Measurements from ENCODE around the gene GPR176. TPM values are rescaled to one million over a fixed set of nuclear protein-coding genes. Genes with fewer than 3 reads are reported as not detected.

GPR176 gene
- total RNA-seq, 4 donors from 2014 or later: 1.7 to 8.4 (median 5.4) TPM

DNA sequence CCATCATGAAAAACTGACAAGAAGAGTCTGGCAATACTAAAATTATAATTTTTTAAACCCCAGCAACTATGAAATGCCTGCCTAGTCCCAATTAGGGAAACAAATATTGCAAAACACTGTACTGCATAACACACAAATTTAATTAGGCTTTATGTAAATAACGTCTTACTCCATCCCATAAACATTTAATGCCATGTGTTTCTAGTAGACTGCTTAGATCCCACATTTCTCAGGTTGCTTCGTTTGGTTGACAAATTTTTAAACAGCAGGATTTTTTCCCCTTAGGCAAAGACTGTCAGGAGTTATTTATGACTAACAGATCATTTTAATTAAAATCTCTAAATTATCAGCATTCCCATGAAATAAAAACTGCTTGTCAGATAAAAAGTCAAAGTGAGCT lies 43.7 kb upstream of the GPR176 start:
- H3K9me3 ChIP-seq: no peaks in the 10 kb centered on the region
- no peak overlapping the region for H3K27ac ChIP-seq (replicated peaks in 1 of 4)
- TF ChIP-seq EP300 (IDR thresholded peaks at IDR 0.05) (no peak), POLR2AphosphoS5 (IDR thresholded peaks at IDR 0.05) (no peak), POLR2A (IDR thresholded peaks at IDR 0.05; ENCODE audit: low read depth) (no peak)
- TF ChIP-seq, protein P1, sequence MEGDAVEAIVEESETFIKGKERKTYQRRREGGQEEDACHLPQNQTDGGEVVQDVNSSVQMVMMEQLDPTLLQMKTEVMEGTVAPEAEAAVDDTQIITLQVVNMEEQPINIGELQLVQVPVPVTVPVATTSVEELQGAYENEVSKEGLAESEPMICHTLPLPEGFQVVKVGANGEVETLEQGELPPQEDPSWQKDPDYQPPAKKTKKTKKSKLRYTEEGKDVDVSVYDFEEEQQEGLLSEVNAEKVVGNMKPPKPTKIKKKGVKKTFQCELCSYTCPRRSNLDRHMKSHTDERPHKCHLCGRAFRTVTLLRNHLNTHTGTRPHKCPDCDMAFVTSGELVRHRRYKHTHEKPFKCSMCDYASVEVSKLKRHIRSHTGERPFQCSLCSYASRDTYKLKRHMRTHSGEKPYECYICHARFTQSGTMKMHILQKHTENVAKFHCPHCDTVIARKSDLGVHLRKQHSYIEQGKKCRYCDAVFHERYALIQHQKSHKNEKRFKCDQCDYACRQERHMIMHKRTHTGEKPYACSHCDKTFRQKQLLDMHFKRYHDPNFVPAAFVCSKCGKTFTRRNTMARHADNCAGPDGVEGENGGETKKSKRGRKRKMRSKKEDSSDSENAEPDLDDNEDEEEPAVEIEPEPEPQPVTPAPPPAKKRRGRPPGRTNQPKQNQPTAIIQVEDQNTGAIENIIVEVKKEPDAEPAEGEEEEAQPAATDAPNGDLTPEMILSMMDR (IDR thresholded peaks at IDR 0.05): no peak
- no peak overlapping the region for H3K4me3 ChIP-seq
- H3K27me3 ChIP-seq: no peaks in the 10 kb centered on the region
- H3K36me3 ChIP-seq: peaks cover 28 to 83% (median 69%) of the 10 kb centered on the region in 4 donors
- no peak for DNase-seq (ENCODE audit: extremely low spot score)
- H3K4me1 ChIP-seq: no peaks in the 10 kb centered on the region
- intact Hi-C loops (cut with DNase I): no loop called here
- 67% methylated on average over 2 of the region's 2 CpGs for WGBS

- H3K9me3 ChIP-seq: no peaks in the 10 kb centered on the region
- DNase-seq (ENCODE audit: extremely low spot score): no peak
- TF ChIP-seq, protein P1 (IDR thresholded peaks at IDR 0.05): no peak
- no peak for TF ChIP-seq EP300 (IDR thresholded peaks at IDR 0.05)
- TF ChIP-seq POLR2A (IDR thresholded peaks at IDR 0.05; ENCODE audit: low read depth): no peak
- no peak for TF ChIP-seq POLR2AphosphoS5 (IDR thresholded peaks at IDR 0.05)
- peaks cover 31 to 85% (median 73%) of the 10 kb centered on the region in 4 donors for H3K36me3 ChIP-seq
- H3K27me3 ChIP-seq: no peaks in the 10 kb centered on the region
- no peak overlapping the region for H3K27ac ChIP-seq (replicated peaks in 1 of 4)
- H3K4me1 ChIP-seq: no peaks in the 10 kb centered on the region
- intact Hi-C loops (cut with DNase I): no loop called here
- no peak overlapping the region for H3K4me3 ChIP-seq
- 88% methylated on average over 1 of the region's 1 CpG for WGBS
Observed at GRCh38 chr15:39961051-39961450, 41.0 kb upstream of the GPR176 start.

- H3K9me3 ChIP-seq: no peaks in the 10 kb centered on the region
- H3K4me1 ChIP-seq: no peaks in the 10 kb centered on the region
- intact Hi-C loops (cut with DNase I): no loop called here
- DNase-seq (ENCODE audit: extremely low spot score): no peak
- H3K27ac ChIP-seq (replicated peaks in 1 of 4): no peak overlapping the region
- peaks cover 37 to 85% (median 73%) of the 10 kb centered on the region in 4 donors for H3K36me3 ChIP-seq
- 83% methylated on average over 3 of the region's 3 CpGs for WGBS
- H3K4me3 ChIP-seq: no peak overlapping the region
- no peaks in the 10 kb centered on the region for H3K27me3 ChIP-seq
- TF ChIP-seq EP300 (IDR thresholded peaks at IDR 0.05) (no peak), POLR2A (IDR thresholded peaks at IDR 0.05; ENCODE audit: low read depth) (no peak), POLR2AphosphoS5 (IDR thresholded peaks at IDR 0.05) (no peak)
- TF ChIP-seq, protein P1 (IDR thresholded peaks at IDR 0.05): no peak
Observed at GRCh38 chr15:39960411-39960810, 40.3 kb upstream of the GPR176 start.

GRCh38 chr15:39959411-39959810 lies 39.3 kb upstream of the GPR176 start:
- H3K36me3 ChIP-seq: peaks cover 40 to 87% (median 77%) of the 10 kb centered on the region in 4 donors
- 89% methylated on average over 1 of the region's 1 CpG for WGBS
- intact Hi-C loops (cut with DNase I): no loop called here

More at GRCh38 chr15:39959411-39959810, 39.3 kb upstream of the GPR176 start:
- Histone ChIP-seq H3K27me3 (no peaks in the 10 kb centered on the region), H3K27ac (replicated peaks in 1 of 4) (no peak overlapping the region), H3K9me3 (no peaks in the 10 kb centered on the region), H3K4me1 (no peaks in the 10 kb centered on the region), H3K4me3 (no peak overlapping the region)
- TF ChIP-seq, protein P1 (IDR thresholded peaks at IDR 0.05): no peak
- no peak for TF ChIP-seq POLR2A (IDR thresholded peaks at IDR 0.05; ENCODE audit: low read depth)
- TF ChIP-seq EP300 (IDR thresholded peaks at IDR 0.05): no peak
- no peak for TF ChIP-seq POLR2AphosphoS5 (IDR thresholded peaks at IDR 0.05)
- no peak for DNase-seq (ENCODE audit: extremely low spot score)
